GM21576 (cell line): Measurements from ENCODE around the gene PCSK7.

Source experiments
- ATAC-seq: cut with Tn5 transposase; IDR thresholded peaks from one replicate; pipeline ENCODE4 v1.9.1; 2021; ENCODE audit warnings: mild to moderate bottlenecking, moderate library complexity; ENCODE audit not compliant: unreplicated experiment

Gene PCSK7

GRCh38 chr11:117230999-117231841 is 653 bp downstream of the PCSK7 start:
- ATAC-seq: no peak

GRCh38 chr11:117230286-117230961 is 1.4 kb downstream of the PCSK7 start:
- ATAC-seq: no peak

GRCh38 chr11:117229931-117230285 is 2.0 kb downstream of the PCSK7 start:
- ATAC-seq: no peak

GRCh38 chr11:117229411-117229810 is 2.5 kb downstream of the PCSK7 start:
- ATAC-seq: no peak

- no peak for ATAC-seq
Measured at GRCh38 chr11:117228091-117228490, 3.8 kb downstream of the PCSK7 start.

- no peak for ATAC-seq
Measured at GRCh38 chr11:117226388-117227385, 5.2 kb downstream of the PCSK7 start.

- ATAC-seq: no peak
Measured at GRCh38 chr11:117225553-117226170, 6.2 kb downstream of the PCSK7 start.

- ATAC-seq: no peak
Measured at GRCh38 chr11:117223741-117224689, 7.9 kb downstream of the PCSK7 start.

GRCh38 chr11:117222991-117223740 is 8.7 kb downstream of the PCSK7 start:
- ATAC-seq: no peak

GRCh38 chr11:117221775-117222517 is 9.9 kb downstream of the PCSK7 start:
- no peak for ATAC-seq

- no peak for ATAC-seq
Measured at GRCh38 chr11:117220999-117221774, 10.7 kb downstream of the PCSK7 start.

- no peak for ATAC-seq
Measured at GRCh38 chr11:117220568-117220967, 11.3 kb downstream of the PCSK7 start.

GRCh38 chr11:117219995-117220394 is 11.9 kb downstream of the PCSK7 start:
- no peak for ATAC-seq

GRCh38 chr11:117219455-117219854 is 12.4 kb downstream of the PCSK7 start:
- ATAC-seq: no peak

GRCh38 chr11:117219001-117219400 is 12.9 kb downstream of the PCSK7 start:
- ATAC-seq: no peak

- ATAC-seq: no peak
Measured at GRCh38 chr11:117218133-117218915, 13.5 kb downstream of the PCSK7 start.
